ENCODE results near the gene ZC3H4. TPM values are rescaled to one million over a fixed set of nuclear protein-coding genes. Genes with fewer than 3 reads are reported as not detected.

The ZC3H4 gene
- total and polyA plus RNA-seq, 2 donors (not counting 1 experiment from before 2014, with no cell fraction given) = 8.4 to 13.5 TPM

- peaks cover 17% of the 10 kb centered on the region for H3K79me2 ChIP-seq (ENCODE audit: control insufficient read depth, insufficient read depth, low read length)
- H3K4me3 ChIP-seq (replicated peaks in 1 of 4; ENCODE audit: control extremely low read depth in 1 of 4, insufficient read depth in 1 of 4, low read depth in 3 of 4, low read length in 4 of 4) = no peak overlapping the region
- H3K27ac ChIP-seq (ENCODE audit: insufficient read depth, low read length) = no peak overlapping the region
- DNase-seq (ENCODE audit: low read depth in 2 of 2) = no peak
- H3K9me3 ChIP-seq (ENCODE audit: control insufficient read depth, insufficient read depth, low read depth, low read length) = no peaks in the 10 kb centered on the region
- H3K4me1 ChIP-seq (ENCODE audit: control insufficient read depth, extremely low read depth, insufficient read depth, low read length) = peaks cover under 1% of the 10 kb centered on the region
- no peak overlapping the region for H2AFZ ChIP-seq (ENCODE audit: low read length)
- H3K27me3 ChIP-seq (ENCODE audit: control insufficient read depth, insufficient read depth, low read length) = no peaks in the 10 kb centered on the region
- H4K20me1 ChIP-seq (ENCODE audit: control insufficient read depth, extremely low read depth, insufficient read depth, low read length) = no peaks in the 10 kb centered on the region
- H3K9ac ChIP-seq (ENCODE audit: insufficient read depth, low read length) = no peak overlapping the region
- no peak overlapping the region for H3K4me2 ChIP-seq (ENCODE audit: extremely low read depth, insufficient read depth, low read length)
- peaks cover 7% of the 10 kb centered on the region for H3K36me3 ChIP-seq (ENCODE audit: control insufficient read depth, insufficient read depth, low read length)
- TF ChIP-seq EZH2 (IDR thresholded peaks at IDR 0.05; ENCODE audit: low read length, missing control alignments) (no peak), CTCF (conservative IDR thresholded peaks at IDR 0.05 in 1 of 2, IDR thresholded peaks at IDR 0.05 in 1 of 2; ENCODE audit: low read depth in 1 of 2, low read length in 2 of 2) (no peak)
These were observed 38.6 kb upstream of the ZC3H4 start for GRCh38 chr19:47152205-47152604.

DNA sequence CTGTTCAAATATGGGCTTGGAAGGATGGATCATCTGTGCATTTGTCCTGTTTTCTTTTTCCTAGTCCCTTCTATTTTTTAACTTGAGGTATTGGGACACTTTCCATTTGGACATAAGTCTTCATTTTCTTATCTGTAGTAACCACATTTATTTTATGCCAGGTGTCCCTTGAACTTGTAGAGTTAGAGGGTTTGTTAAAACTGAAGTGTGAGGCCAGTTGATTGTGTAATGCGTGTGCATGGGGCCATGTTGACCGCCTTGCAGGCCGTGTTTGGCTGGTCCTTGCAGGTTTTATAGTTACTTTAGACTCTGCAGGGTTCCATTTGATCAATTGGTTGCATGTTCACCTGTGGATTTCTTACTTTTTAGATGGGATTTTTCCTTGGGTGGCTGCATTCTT lies 38.1 kb upstream of the ZC3H4 start:
- H4K20me1 ChIP-seq (ENCODE audit: control insufficient read depth, extremely low read depth, insufficient read depth, low read length) = no peaks in the 10 kb centered on the region
- no peak overlapping the region for H3K27ac ChIP-seq (ENCODE audit: insufficient read depth, low read length)
- H2AFZ ChIP-seq (ENCODE audit: low read length) = no peak overlapping the region
- H3K4me2 ChIP-seq (ENCODE audit: extremely low read depth, insufficient read depth, low read length) = no peak overlapping the region
- no peaks in the 10 kb centered on the region for H3K9me3 ChIP-seq (ENCODE audit: control insufficient read depth, insufficient read depth, low read depth, low read length)
- peaks cover 7% of the 10 kb centered on the region for H3K36me3 ChIP-seq (ENCODE audit: control insufficient read depth, insufficient read depth, low read length)
- H3K4me3 ChIP-seq (replicated peaks in 1 of 4; ENCODE audit: control extremely low read depth in 1 of 4, insufficient read depth in 1 of 4, low read depth in 3 of 4, low read length in 4 of 4) = no peak overlapping the region
- DNase-seq (ENCODE audit: low read depth in 2 of 2) = no peak
- no peaks in the 10 kb centered on the region for H3K4me1 ChIP-seq (ENCODE audit: control insufficient read depth, extremely low read depth, insufficient read depth, low read length)
- no peaks in the 10 kb centered on the region for H3K27me3 ChIP-seq (ENCODE audit: control insufficient read depth, insufficient read depth, low read length)
- no peak overlapping the region for H3K9ac ChIP-seq (ENCODE audit: insufficient read depth, low read length)
- TF ChIP-seq CTCF (conservative IDR thresholded peaks at IDR 0.05 in 1 of 2, IDR thresholded peaks at IDR 0.05 in 1 of 2; ENCODE audit: low read depth in 1 of 2, low read length in 2 of 2) = no peak
- TF ChIP-seq EZH2 (IDR thresholded peaks at IDR 0.05; ENCODE audit: low read length, missing control alignments) = no peak
- H3K79me2 ChIP-seq (ENCODE audit: control insufficient read depth, insufficient read depth, low read length) = peaks cover 21% of the 10 kb centered on the region

- Histone ChIP-seq H3K36me3 (ENCODE audit: control insufficient read depth, insufficient read depth, low read length) (peaks cover 12% of the 10 kb centered on the region), H3K79me2 (ENCODE audit: control insufficient read depth, insufficient read depth, low read length) (peaks cover 49% of the 10 kb centered on the region), H3K4me3 (replicated peaks in 1 of 4; ENCODE audit: control extremely low read depth in 1 of 4, insufficient read depth in 1 of 4, low read depth in 3 of 4, low read length in 4 of 4) (no peak overlapping the region), H3K4me1 (ENCODE audit: control insufficient read depth, extremely low read depth, insufficient read depth, low read length) (no peaks in the 10 kb centered on the region), H3K27ac (ENCODE audit: insufficient read depth, low read length) (no peak overlapping the region), H3K9me3 (ENCODE audit: control insufficient read depth, insufficient read depth, low read depth, low read length) (no peaks in the 10 kb centered on the region), H3K4me2 (ENCODE audit: extremely low read depth, insufficient read depth, low read length) (no peak overlapping the region), H3K27me3 (ENCODE audit: control insufficient read depth, insufficient read depth, low read length) (no peaks in the 10 kb centered on the region), H2AFZ (ENCODE audit: low read length) (no peak overlapping the region), H3K9ac (ENCODE audit: insufficient read depth, low read length) (no peak overlapping the region), H4K20me1 (ENCODE audit: control insufficient read depth, extremely low read depth, insufficient read depth, low read length) (no peaks in the 10 kb centered on the region)
- no peak for DNase-seq (ENCODE audit: low read depth in 2 of 2)
- no peak for TF ChIP-seq CTCF (conservative IDR thresholded peaks at IDR 0.05 in 1 of 2, IDR thresholded peaks at IDR 0.05 in 1 of 2; ENCODE audit: low read depth in 1 of 2, low read length in 2 of 2)
- no peak for TF ChIP-seq EZH2 (IDR thresholded peaks at IDR 0.05; ENCODE audit: low read length, missing control alignments)
These were observed 33.3 kb upstream of the ZC3H4 start for GRCh38 chr19:47146920-47147319.

All from fibroblast of lung (primary cell).